HG02943 (cell line): ENCODE results near the gene PIK3R5.

ENCODE experiments used
- ATAC-seq: cut with Tn5 transposase; IDR thresholded peaks from one replicate; pipeline ENCODE4 v1.9.1; 2021; ENCODE audit warnings: mild to moderate bottlenecking, low read depth, moderate library complexity; ENCODE audit not compliant: unreplicated experiment

Gene PIK3R5, protein sequence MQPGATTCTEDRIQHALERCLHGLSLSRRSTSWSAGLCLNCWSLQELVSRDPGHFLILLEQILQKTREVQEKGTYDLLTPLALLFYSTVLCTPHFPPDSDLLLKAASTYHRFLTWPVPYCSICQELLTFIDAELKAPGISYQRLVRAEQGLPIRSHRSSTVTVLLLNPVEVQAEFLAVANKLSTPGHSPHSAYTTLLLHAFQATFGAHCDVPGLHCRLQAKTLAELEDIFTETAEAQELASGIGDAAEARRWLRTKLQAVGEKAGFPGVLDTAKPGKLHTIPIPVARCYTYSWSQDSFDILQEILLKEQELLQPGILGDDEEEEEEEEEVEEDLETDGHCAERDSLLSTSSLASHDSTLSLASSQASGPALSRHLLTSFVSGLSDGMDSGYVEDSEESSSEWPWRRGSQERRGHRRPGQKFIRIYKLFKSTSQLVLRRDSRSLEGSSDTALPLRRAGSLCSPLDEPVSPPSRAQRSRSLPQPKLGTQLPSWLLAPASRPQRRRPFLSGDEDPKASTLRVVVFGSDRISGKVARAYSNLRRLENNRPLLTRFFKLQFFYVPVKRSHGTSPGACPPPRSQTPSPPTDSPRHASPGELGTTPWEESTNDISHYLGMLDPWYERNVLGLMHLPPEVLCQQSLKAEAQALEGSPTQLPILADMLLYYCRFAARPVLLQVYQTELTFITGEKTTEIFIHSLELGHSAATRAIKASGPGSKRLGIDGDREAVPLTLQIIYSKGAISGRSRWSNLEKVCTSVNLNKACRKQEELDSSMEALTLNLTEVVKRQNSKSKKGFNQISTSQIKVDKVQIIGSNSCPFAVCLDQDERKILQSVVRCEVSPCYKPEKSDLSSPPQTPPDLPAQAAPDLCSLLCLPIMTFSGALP

GRCh38 chr17:8965394-8966168 lies at the start of gene PIK3R5:
Gene PIK3R5 (minus strand): TSS chr17:8965707. CDS start chr17:8911494, 54,213 bp downstream.
- ATAC-seq, result no peak

- no peak for ATAC-seq
These were observed 45.5 kb upstream of the PIK3R5 start for GRCh38 chr17:9011001-9011400.

DNA sequence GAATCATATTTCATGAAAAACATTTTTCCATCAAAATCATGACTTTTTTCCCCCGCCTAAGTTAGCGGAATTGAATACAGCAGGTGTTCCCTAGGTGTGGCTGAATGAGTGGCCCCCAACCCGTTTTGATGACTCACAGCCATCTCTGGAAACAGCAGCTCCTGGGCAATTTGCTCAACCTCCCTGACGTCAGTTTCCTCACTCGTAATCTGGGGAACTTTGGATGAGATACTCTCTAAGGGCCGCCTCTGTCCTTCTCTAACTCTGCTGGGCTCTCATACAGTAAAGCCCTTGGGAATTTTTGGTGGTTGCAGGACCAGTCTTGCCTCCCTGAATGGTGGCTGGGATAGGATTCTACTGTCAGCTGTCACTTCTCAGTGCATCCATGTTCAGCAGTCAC lies 44.2 kb upstream of the PIK3R5 start:
- ATAC-seq, result no peak

GRCh38 chr17:9009096-9009495 lies 43.6 kb upstream of the PIK3R5 start:
- no peak for ATAC-seq

- ATAC-seq, result no peak
These were observed 41.7 kb upstream of the PIK3R5 start for GRCh38 chr17:9007052-9007714.

- no peak for ATAC-seq
These were observed 40.8 kb upstream of the PIK3R5 start for GRCh38 chr17:9006175-9006767.

GRCh38 chr17:9004961-9005285 lies 39.4 kb upstream of the PIK3R5 start:
- ATAC-seq, result no peak

DNA sequence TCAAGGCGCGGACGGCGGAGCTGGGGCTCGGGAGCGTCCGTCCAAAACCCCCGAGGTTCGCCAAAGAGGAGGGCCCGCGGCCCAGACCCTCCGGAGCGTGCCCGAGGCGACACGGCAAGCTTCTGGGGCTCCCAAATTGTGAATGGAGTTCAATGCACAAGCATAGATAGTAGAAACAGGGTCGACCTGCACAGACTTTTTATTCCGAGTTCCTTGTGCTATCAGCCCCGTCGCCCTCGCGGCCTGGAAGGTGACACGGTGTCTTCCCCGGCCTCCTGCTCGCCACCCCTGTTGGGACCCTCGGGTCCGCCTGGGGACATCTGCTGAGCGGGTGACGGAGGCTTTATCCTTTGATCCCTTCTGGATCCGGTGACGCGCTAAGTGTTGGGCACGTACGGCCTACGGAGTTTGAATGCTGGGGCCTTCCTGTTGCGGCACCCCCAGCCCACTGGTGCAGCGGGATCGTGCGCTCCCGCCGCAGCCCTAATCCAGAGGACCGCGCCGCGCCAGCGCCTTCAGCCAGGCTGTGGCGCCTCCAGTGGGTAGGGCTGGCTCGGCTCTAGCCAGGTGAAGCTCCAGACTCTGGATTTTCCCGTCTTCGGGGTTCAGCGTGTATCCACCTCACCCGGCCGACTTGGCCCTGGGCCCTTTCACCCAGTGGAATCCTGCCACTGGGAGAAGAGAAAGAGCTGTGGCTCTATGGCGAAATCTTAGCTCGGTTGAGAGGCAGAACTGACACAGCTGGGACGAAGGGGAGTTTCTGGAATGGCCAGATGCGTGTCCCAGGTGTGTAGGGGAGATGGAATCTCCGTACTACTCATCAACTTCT lies 38.8 kb upstream of the PIK3R5 start:
- no peak for ATAC-seq

- ATAC-seq, result no peak
These were observed 38.0 kb upstream of the PIK3R5 start for GRCh38 chr17:9003355-9004131.

DNA sequence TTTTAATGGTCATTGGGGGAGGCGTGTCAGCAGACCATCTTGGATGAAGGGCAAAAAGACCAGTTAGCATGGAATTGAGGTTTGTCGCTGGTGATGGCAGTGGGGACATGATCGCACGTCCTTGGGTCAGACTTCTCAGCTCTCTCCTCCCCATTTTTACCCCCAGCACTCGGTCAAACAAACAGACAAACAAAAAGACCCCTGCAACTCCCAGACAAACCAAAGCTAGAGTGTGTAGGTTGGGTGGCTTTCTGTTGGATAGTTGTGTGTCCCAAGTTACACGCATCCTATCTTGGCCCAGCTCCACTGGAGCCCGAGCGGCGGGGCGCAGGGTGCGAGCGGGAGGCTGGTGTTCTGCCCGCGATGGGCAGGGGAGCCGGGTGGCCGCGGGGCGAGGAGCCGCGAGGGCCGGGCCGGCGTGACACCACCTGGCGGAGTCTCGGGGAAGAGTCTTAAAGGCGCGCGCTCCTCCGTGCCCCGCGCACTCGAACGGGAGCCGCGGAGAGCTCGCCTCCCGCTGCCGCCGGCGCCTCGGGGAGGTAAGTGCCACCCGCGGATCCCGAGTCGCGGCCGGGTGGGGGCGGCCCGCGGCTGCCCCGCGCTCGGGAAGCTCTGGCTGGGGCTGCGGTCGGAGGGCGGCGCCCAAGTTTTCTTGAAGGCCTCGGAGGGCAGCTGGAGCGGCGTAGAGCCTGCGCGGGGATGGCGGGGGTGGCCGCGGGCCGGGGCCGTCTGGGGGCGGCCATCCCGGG lies 37.3 kb upstream of the PIK3R5 start:
- no peak for ATAC-seq

GRCh38 chr17:9002227-9002605 lies 36.7 kb upstream of the PIK3R5 start:
- no peak for ATAC-seq

GRCh38 chr17:9001559-9001958 lies 36.1 kb upstream of the PIK3R5 start:
- ATAC-seq, result no peak

GRCh38 chr17:8997994-8998628 lies 32.6 kb upstream of the PIK3R5 start:
- ATAC-seq, result no peak

DNA sequence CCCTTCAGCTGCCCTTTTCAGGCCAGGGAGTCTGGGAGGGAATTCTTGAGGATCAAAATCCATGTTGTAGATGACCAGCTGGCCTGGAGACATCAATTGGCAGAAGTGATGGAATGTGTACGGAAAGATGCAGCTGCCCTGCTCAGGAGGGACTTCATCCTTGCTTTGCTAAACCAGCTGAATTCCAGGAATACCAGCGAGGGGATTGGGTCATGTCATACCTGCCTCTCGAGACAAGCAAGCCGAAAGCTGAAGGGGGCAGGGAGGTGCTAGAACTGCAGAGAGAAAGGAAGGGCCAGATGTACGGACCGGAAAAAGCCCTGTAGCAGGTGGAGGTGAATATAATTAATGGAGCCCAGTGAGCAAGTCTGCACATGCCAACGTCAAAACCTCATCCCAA lies 30.2 kb upstream of the PIK3R5 start:
- ATAC-seq, result no peak

- ATAC-seq, result no peak
These were observed 28.8 kb upstream of the PIK3R5 start for GRCh38 chr17:8994319-8994718.

DNA sequence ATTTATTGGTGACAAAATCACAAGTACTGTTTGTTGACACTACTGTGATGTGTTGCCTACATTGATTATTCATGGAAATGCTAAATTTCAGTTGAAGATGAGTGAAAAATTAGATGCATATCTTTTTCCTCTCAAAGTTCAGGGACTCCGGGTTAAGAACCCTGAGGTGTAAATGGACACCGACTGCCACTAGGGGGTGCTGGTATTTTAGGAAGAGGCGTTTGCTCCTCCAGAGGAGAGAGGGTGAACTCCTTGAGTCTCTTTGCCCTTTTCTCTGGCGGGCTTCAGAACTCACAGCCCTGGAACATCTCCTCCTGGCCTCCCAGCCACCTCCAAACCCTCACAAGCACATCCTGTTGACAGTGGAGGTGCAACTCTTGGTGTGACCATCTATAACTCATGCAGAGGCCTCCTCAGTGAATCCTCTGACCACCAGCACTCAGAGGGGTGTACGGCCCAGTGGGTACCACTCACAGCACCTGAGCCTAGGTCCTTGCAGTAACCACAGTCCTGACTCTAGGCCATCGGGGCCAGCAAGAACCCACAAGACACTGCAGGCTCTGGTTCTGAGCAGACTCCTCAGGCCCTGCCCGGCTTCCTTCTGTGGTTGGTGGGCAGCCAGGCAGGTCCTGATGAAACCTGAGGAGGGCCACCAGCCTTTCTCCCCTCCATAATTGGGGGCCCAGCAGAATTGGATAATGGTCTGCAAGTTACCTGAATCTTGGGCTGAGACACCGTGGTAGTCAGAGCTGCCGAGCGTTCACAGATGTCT lies 26.2 kb upstream of the PIK3R5 start:
- ATAC-seq, result no peak
